HG03378 (cell line): ENCODE results near the gene AP5S1.
"Not testable (repeated sequence)": the region's sequence is repeated elsewhere in the genome, so short reads cannot be mapped to it uniquely, and the experiment has no call there.

Experiments used
- ATAC-seq: cut with Tn5 transposase; IDR thresholded peaks from one replicate; pipeline ENCODE4 v1.9.1; 2021; ENCODE audit warnings: mild to moderate bottlenecking, moderate library complexity; ENCODE audit not compliant: unreplicated experiment

The AP5S1 gene

GRCh38 chr20:3789201-3789600 is 31.1 kb upstream of the AP5S1 start:
- ATAC-seq, result not testable (repeated sequence)

DNA sequence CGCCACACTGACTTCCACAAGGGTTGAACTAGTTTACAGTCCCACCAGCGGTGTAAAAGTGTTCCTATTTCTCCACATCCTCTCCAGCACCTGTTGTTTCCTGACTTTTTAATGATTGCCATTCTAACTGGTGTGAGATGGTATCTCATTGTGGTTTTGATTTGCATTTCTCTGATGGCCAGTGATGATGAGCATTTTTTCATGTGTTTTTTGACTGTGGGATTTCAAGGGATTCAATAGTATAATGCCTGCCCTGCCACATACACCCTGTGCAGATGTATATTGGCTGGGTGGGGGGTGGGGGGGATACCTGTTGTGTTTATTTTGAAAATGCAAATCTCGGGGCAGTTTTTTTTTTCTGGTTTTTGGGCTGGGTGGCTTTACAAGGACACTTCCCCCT is 26.2 kb upstream of the AP5S1 start:
- ATAC-seq, result not testable (repeated sequence)

DNA sequence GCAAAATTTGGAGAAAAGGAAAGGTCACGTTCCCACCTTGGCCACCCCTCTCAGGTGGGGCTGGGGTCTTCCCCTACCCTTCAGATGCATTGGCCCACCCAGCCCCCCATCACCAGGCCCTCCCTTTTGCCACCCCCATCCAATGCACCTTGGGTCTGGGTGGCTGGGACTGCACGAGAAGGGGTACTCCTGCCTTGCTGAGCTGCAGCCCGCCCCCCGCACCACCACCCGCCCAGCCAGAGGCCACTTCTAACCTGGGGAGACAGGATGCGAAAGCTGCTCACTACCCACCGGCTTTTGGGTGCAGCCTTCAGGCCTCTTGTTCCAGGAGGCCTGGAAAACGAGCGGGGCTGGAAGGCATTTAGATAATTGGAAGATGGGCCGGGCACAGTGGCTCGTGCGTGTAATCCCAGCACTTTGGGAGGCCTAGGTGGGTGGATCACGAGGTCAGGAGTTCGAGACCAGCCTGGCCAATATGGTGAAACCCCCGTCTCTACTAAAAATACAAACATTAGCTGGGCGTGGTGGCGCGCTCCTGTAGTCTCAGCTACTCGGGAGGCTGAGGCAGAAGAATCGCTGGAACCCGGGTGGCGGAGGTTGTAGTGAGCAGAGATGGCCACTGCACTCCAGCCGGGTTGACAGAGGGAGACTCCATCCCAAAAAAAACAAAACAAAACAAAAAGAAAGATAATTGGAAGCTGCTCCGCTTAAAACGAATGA is 25.5 kb upstream of the AP5S1 start:
- ATAC-seq, result no peak

DNA sequence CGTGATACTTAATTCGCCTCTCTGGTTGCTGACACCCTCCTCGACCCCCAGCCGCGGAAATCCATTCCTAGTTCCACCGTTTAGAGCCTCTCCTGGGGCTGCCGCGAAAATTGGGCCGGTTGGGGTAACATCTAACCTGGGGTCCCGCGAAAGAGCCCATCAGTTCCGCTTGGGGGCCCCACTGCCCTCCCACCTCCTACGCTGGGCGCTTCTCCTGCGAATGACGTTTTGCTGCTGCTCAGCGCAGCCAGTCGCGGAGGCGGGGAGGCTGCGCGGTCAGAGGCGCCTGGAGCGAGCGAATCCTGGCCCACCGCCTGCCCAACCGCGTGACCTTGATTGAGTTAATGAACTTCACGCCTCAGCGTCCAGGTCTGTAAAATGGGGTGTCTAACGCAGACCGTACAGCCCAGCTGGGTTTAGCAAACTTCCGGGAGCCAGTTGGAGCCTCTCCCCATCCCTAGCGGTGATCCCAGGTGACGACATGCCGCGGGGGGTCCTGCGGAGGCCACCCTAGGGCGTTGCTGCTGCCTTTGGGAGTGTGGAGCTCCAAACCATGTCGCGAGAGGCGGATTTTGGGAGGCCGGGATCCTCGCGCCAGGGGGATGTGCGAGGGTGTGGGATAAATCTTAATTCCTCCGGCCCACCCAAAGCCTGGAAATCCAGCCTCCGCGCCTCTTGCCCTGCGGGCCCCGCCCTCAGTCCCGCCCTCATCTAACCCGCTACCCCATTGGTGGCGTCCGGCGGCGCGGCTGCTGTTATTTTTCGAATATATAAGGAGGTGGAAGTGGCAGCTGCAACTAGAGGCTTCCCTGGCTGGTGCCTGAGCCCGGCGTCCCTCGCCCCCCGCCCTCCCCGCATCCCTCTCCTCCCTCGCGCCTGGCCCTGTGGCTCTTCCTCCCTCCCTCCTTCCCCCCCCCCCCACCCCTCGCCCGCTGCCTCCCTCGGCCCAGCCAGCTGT is 24.6 kb upstream of the AP5S1 start, which contains the start of gene CDC25B:
TSS of gene CDC25B (plus strand) at position 800 of the 958 bp plus-strand sequence. CDS start 222 bp downstream, outside the sequence.
- no peak for ATAC-seq

DNA sequence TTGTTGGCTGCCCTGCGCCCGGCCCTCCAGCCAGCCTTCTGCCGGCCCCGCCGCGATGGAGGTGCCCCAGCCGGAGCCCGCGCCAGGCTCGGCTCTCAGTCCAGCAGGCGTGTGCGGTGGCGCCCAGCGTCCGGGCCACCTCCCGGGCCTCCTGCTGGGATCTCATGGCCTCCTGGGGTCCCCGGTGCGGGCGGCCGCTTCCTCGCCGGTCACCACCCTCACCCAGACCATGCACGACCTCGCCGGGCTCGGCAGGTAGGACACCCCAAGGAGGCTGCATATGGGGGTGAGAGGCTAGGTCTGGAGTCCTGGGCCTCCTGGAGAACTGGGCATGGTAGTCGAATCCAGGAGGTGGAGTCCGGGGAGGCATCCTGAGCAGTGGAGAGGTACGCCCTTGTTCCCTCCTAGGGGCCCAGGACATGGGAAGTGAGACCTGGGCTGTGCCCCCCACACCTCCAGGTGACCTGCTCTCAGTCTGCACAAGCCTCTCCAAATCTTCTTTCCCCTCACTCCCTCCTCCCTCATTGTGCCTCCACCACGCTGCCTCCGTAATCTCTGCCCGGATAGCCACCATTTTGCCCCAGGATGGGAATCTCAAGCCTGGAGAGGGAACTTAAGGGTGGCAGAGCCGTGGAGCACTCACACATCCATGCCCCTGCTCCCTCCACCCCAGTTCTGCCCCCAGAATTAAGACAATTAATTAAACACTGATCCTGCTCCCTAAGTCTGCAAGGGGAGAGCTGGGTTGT is 23.7 kb upstream of the AP5S1 start:
- no peak for ATAC-seq

- no peak for ATAC-seq
These were observed 23.2 kb upstream of the AP5S1 start for GRCh38 chr20:3797226-3797545.

GRCh38 chr20:3797592-3798372 is 22.6 kb upstream of the AP5S1 start:
- no peak for ATAC-seq

GRCh38 chr20:3798373-3798768 is 22.0 kb upstream of the AP5S1 start:
- ATAC-seq, result no peak

DNA sequence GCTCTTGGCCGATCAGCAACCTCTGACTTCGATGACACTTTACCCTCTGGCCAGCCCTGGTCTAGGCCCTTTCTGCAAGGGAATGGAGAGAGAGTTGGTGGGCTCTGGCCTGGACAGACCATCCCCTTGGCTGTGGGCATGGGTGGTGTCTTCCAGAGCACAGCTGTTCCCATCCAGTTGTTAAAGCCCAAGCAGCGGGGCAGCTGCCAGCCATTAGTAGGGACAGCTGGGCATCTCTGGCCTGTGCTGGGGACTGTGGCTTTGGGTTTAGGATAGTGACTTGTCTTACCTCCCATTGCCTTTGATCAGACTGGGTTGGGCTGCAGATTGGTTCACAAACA is 21.5 kb upstream of the AP5S1 start:
- no peak for ATAC-seq

- ATAC-seq, result no peak
These were observed 20.0 kb upstream of the AP5S1 start for GRCh38 chr20:3800256-3800877.

- ATAC-seq, result no peak
These were observed 19.5 kb upstream of the AP5S1 start for GRCh38 chr20:3800878-3801260.

- ATAC-seq, result no peak
These were observed 19.0 kb upstream of the AP5S1 start for GRCh38 chr20:3801299-3801698.

- no peak for ATAC-seq
These were observed 18.5 kb upstream of the AP5S1 start for GRCh38 chr20:3801846-3802245.

DNA sequence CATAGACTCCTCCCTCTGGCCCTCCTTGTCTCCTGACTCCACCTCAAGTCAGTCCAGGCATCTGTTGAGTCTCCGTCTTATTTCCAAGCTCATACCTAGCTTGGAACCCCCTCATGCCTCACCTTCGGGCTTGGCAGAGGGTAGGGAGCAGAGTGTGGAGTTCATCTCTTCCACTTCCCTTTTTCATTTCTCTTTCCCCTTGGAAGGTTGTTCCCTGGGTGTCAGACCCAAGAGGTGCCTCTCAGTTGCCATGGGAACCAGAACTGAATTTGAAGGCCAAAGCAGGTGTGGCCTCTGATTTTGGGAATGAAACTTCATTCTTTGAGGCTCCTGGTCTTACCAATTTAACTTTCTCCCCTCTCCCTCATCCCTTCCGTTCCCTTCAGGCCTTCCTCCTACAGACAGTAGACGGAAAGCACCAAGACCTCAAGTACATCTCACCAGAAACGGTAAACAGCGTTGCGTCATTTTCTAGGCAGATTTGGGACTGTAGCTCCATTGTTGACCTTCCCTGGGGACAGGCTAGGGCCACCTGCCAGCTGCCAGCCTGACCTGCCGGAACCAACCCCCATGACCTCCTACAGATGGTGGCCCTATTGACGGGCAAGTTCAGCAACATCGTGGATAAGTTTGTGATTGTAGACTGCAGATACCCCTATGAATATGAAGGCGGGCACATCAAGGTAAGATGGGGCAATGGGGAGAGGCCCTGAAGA is 17.7 kb upstream of the AP5S1 start:
- ATAC-seq, result no peak

GRCh38 chr20:3803289-3803688 is 17.1 kb upstream of the AP5S1 start:
- no peak for ATAC-seq

DNA sequence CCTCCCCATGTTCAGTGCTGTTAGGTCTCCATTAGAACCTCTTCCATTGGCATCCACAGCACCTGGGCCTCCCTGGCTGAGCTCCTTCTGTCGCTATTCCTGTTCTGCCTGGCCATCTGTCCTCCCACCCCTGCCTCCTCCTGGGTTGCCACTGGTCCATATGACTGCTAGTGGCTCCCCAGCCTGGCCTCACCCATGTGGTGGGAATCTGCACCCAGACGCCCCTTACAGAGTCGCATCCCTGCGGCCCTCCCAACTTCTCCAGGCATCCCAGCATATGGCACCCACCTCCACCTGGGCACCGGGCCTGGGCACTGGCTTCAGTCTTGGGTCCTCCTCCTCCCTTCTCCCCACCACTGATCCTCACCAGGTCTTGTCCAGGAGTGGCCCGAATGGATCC is 16.5 kb upstream of the AP5S1 start:
- ATAC-seq, result no peak

- no peak for ATAC-seq
These were observed 16.0 kb upstream of the AP5S1 start for GRCh38 chr20:3804254-3804751.

GRCh38 chr20:3804781-3805180 is 15.6 kb upstream of the AP5S1 start:
- no peak for ATAC-seq

DNA sequence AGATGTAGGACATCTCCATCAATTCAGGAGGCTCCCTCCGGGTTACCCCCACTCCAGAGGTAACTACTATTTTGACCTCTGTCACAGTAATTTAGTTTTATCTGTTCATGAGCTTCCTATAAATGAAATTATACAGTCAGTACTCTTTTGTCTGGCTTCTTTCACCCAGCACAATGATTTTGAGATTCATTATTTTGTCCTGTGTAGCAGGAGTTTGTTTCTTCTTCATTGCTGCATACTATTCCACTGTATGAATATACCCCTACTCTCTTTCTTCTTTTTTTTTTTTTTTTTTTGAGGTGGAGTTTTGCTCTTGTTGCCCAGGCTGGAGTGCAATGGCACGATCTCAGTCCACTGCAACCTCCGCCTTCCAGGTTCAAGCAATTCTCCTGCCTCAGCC is 11.8 kb upstream of the AP5S1 start:
- no peak for ATAC-seq
